Kidney epithelial cell (primary cell): Measurements from ENCODE around the gene BAG3. TPM values are rescaled to one million over a fixed set of nuclear protein-coding genes. Genes with fewer than 3 reads are reported as not detected.

ENCODE experiments used
- DNase-seq: peaks from one replicate; pipeline ENCODE4 v3.0.0-alpha.2; 2010; ENCODE audit warnings: low read depth
- H3K27me3 ChIP-seq: 2 replicates; pipeline ENCODE4 v1.6.0; 2011; ENCODE audit warnings: low read length; ENCODE audit not compliant: control insufficient read depth, insufficient read depth
- H3K36me3 ChIP-seq: 2 replicates; pipeline ENCODE4 v1.5.1; 2011; ENCODE audit warnings: low read length; ENCODE audit not compliant: control insufficient read depth, insufficient read depth
- H3K4me3 ChIP-seq: 2 replicates; pipeline ENCODE4 v1.5.1; 2011; ENCODE audit warnings: low read depth, mild to moderate bottlenecking, control low read depth, low read length
- total RNA-seq: library from RNA; depleted of rRNA; stranded (reverse); fragments of >200 nt; gene quantifications from 2 replicates; pipeline ENCODE4 v1.2.3, GENCODE V29; 2015
- TF ChIP-seq, protein P1 (sequence below): IDR thresholded peaks from 2 replicates; pipeline ENCODE4 v1.5.1; 2011; ENCODE audit warnings: mild to moderate bottlenecking, moderate library complexity, low read length, control low read depth, inconsistent platforms; ENCODE audit not compliant: insufficient read depth, poor library complexity, severe bottlenecking

BAG3 gene
- total RNA-seq, 1 donor from 2014 or later, result 30.3 TPM

GRCh38 chr10:119634219-119634544, 17.0 kb upstream of the BAG3 start:
- no peaks in the 10 kb centered on the region for H3K27me3 ChIP-seq
- no peaks in the 10 kb centered on the region for H3K36me3 ChIP-seq
- H3K4me3 ChIP-seq, result no peak overlapping the region
- TF ChIP-seq, protein P1, sequence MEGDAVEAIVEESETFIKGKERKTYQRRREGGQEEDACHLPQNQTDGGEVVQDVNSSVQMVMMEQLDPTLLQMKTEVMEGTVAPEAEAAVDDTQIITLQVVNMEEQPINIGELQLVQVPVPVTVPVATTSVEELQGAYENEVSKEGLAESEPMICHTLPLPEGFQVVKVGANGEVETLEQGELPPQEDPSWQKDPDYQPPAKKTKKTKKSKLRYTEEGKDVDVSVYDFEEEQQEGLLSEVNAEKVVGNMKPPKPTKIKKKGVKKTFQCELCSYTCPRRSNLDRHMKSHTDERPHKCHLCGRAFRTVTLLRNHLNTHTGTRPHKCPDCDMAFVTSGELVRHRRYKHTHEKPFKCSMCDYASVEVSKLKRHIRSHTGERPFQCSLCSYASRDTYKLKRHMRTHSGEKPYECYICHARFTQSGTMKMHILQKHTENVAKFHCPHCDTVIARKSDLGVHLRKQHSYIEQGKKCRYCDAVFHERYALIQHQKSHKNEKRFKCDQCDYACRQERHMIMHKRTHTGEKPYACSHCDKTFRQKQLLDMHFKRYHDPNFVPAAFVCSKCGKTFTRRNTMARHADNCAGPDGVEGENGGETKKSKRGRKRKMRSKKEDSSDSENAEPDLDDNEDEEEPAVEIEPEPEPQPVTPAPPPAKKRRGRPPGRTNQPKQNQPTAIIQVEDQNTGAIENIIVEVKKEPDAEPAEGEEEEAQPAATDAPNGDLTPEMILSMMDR, result no peak
- DNase-seq, result no peak

- Histone ChIP-seq H3K4me3 (no peak overlapping the region), H3K36me3 (no peaks in the 10 kb centered on the region), H3K27me3 (no peaks in the 10 kb centered on the region)
- DNase-seq, result no peak
- TF ChIP-seq, protein P1, result no peak
Observed at GRCh38 chr10:119637631-119638030, 13.5 kb upstream of the BAG3 start.

DNA sequence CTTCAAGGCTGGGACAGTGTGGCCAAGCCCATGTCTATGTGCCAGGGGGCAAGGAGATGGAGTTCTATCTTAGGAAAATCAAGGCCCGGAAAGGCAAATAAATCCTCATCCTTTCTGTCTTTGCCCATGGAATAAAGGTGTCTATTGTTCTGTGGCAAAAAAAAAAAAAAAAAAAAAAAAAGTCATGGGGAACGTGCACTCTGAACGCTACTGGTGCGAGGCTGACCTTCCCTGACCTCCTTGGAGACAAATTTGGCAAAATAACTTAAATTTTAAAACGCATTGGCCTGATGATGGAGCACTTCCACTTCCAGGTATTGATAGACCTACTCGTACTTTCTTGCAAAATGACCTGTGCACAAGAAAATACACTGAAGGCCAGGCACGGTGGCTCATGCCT, 12.2 kb upstream of the BAG3 start:
- H3K4me3 ChIP-seq, result no peak overlapping the region
- no peak for DNase-seq
- no peaks in the 10 kb centered on the region for H3K36me3 ChIP-seq
- H3K27me3 ChIP-seq, result no peaks in the 10 kb centered on the region
- TF ChIP-seq, protein P1, result no peak

GRCh38 chr10:119640384-119640783, 10.8 kb upstream of the BAG3 start:
- H3K27me3 ChIP-seq, result no peaks in the 10 kb centered on the region
- DNase-seq, result no peak
- no peaks in the 10 kb centered on the region for H3K36me3 ChIP-seq
- H3K4me3 ChIP-seq, result no peak overlapping the region
- TF ChIP-seq, protein P1, result no peak

GRCh38 chr10:119640875-119641526, 10.2 kb upstream of the BAG3 start:
- DNase-seq, result no peak
- TF ChIP-seq, protein P1, result no peak

GRCh38 chr10:119642556-119643111, 8.5 kb upstream of the BAG3 start:
- no peaks in the 10 kb centered on the region for H3K36me3 ChIP-seq
- H3K4me3 ChIP-seq, result no peak overlapping the region
- DNase-seq, result no peak
- no peaks in the 10 kb centered on the region for H3K27me3 ChIP-seq
- TF ChIP-seq, protein P1, result no peak

More at GRCh38 chr10:119640875-119641526, 10.2 kb upstream of the BAG3 start:
- Histone ChIP-seq H3K36me3 (no peaks in the 10 kb centered on the region), H3K4me3 (no peak overlapping the region), H3K27me3 (no peaks in the 10 kb centered on the region)
